ENCODE results near the gene ARID5A. TPM values are rescaled to one million over a fixed set of nuclear protein-coding genes. Genes with fewer than 3 reads are reported as not detected.

ARID5A gene
- total RNA-seq (10 to 100 TPM; 12.5 to 33.5 TPM), polyA plus RNA-seq (10 to 100 TPM; 23.2 to 61.9 TPM)
- long read RNA-seq, donor 1, partial matches to known transcripts = 0 of 3 reads
- long read RNA-seq, donor 1, other reads (novel, unspliced or antisense) = 0 of 3 reads
- long read RNA-seq, donor 2, partial matches to known transcripts = 0 of 1 reads
- long read RNA-seq, donor 2, other reads (novel, unspliced or antisense) = 0 of 1 reads
- long read RNA-seq, donor 3 = 0 reads
- long read RNA-seq, donor 4, partial matches to known transcripts = 0 of 4 reads
- long read RNA-seq, donor 4, other reads (novel, unspliced or antisense) = 0 of 4 reads
- long read RNA-seq, donor 5, partial matches to known transcripts = 0 of 2 reads
- long read RNA-seq, donor 5, other reads (novel, unspliced or antisense) = 0 of 2 reads

DNA sequence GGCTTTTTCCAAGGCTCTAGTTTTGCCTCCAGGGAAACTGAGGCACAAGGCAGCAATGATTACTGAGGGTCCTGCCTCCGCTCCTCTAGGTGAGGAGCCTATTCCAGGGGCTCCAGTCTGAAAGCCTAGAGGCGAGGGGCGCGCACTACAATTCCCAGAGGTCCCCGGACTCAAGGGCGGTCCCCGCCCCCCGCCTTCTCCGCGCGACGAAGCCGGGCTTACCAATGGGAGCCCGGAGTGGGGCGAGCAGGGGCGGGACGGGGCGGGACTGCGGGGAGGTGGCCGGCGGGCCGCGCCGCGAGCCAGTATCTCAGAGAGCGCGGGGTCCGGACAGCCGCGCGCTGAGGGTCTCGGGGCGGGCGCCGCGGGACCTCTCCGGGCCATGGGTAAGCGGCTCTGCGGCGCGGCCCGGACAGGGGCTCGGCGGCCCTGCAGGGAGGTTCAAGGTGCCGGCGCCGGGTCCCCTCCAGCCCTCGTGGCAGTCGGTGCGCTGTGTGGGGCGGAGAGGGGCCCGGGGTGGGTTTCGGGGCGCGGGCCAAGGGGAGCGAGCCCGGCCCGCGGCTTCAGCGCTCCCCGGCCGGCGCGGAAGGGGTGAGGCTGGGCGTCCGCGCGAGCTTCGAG, at the start of gene ARID5A:
TSS of gene ARID5A (plus strand) at position 308 of the 621 bp plus-strand sequence. CDS start at position 383, 75 bp downstream.
- H3K36me3 ChIP-seq (ENCODE audit: control insufficient read depth in 4 of 4, insufficient read depth in 4 of 4, low read length in 4 of 4) = peaks cover 0 to 1% (median 0%) of the 10 kb centered on the region in 4 donors
- DNase-seq (peak; percentile 93 to 96 (median 94)), ATAC-seq (ENCODE audit: insufficient read depth, low FRiP score) (peak; percentile 86)
- peak within 1 kb of the TSS; percentile 94 for H3K27ac ChIP-seq (ENCODE audit: low read depth in 1 of 2, low read length in 1 of 2)
- peak within 1 kb of the TSS in 1 of 2 donors; percentile 60 for H3K9ac ChIP-seq (ENCODE audit: insufficient read depth in 1 of 2, low read length in 2 of 2)
- peaks cover 17 to 52% (median 20%) of the 10 kb centered on the region in 5 donors for H3K4me1 ChIP-seq (ENCODE audit: control insufficient read depth in 5 of 5, insufficient read depth in 5 of 5, low read length in 5 of 5)
- H3K4me3 ChIP-seq = peak within 1 kb of the TSS; percentile 73
- TF ChIP-seq, protein P1, sequence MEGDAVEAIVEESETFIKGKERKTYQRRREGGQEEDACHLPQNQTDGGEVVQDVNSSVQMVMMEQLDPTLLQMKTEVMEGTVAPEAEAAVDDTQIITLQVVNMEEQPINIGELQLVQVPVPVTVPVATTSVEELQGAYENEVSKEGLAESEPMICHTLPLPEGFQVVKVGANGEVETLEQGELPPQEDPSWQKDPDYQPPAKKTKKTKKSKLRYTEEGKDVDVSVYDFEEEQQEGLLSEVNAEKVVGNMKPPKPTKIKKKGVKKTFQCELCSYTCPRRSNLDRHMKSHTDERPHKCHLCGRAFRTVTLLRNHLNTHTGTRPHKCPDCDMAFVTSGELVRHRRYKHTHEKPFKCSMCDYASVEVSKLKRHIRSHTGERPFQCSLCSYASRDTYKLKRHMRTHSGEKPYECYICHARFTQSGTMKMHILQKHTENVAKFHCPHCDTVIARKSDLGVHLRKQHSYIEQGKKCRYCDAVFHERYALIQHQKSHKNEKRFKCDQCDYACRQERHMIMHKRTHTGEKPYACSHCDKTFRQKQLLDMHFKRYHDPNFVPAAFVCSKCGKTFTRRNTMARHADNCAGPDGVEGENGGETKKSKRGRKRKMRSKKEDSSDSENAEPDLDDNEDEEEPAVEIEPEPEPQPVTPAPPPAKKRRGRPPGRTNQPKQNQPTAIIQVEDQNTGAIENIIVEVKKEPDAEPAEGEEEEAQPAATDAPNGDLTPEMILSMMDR (IDR thresholded peaks at IDR 0.05; ENCODE audit: control extremely low read depth, extremely low read depth) = no peak
- no peaks in the 10 kb centered on the region for H3K9me3 ChIP-seq (ENCODE audit: control insufficient read depth in 4 of 4, insufficient read depth in 3 of 4, low read length in 3 of 4)
- 1 to 3% methylated on average over 40 to 69 of the region's 69 CpGs for WGBS, 2 donors
- H3K27me3 ChIP-seq (ENCODE audit: control insufficient read depth in 3 of 3, insufficient read depth in 3 of 3, low read length in 2 of 3) = no peaks in the 10 kb centered on the region

GRCh38 chr2:96489261-96489660, 47.3 kb upstream of the ARID5A start:
- Histone ChIP-seq H3K27ac (ENCODE audit: low read depth in 1 of 2, low read length in 1 of 2) (no peak overlapping the region), H3K4me1 (ENCODE audit: control insufficient read depth in 5 of 5, insufficient read depth in 5 of 5, low read length in 5 of 5) (peaks cover 0 to 7% (median 0%) of the 10 kb centered on the region in 5 donors), H3K4me3 (no peak overlapping the region), H3K36me3 (ENCODE audit: control insufficient read depth in 4 of 4, insufficient read depth in 4 of 4, low read length in 4 of 4) (no peaks in the 10 kb centered on the region), H3K27me3 (ENCODE audit: control insufficient read depth in 3 of 3, insufficient read depth in 3 of 3, low read length in 2 of 3) (peaks cover 0 to 2% (median 0%) of the 10 kb centered on the region in 3 donors), H3K9ac (ENCODE audit: insufficient read depth in 1 of 2, low read length in 2 of 2) (no peak overlapping the region), H3K9me3 (ENCODE audit: control insufficient read depth in 4 of 4, insufficient read depth in 3 of 4, low read length in 3 of 4) (no peaks in the 10 kb centered on the region)
- TF ChIP-seq, protein P1 (IDR thresholded peaks at IDR 0.05; ENCODE audit: control extremely low read depth, extremely low read depth) = no peak
- DNase-seq (no peak), ATAC-seq (ENCODE audit: insufficient read depth, low FRiP score) (no peak)
- WGBS, 2 donors = 91% methylated on average over 3 of the region's 3 CpGs

DNA sequence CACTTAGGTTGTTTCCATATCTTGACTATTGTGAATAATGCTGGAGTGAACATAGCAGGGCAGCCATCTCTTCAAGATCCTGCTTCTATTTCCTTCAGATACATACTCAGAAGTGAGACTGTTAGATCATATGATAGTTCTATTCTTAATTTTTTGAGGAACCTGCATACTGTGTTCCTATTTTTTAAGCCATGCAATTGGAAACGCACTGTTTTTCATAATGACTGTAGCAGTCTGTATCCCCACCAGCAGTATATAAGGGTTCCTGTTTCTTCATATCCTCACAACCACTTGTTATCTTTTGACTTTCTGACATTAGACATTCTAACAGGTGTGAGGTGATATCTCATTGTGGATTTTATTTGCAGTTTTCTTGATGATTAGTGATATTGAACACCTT, 46.9 kb upstream of the ARID5A start:
- H3K36me3 ChIP-seq (ENCODE audit: control insufficient read depth in 4 of 4, insufficient read depth in 4 of 4, low read length in 4 of 4) = no peaks in the 10 kb centered on the region
- no peak for DNase-seq

More for the DNA sequence above, 46.9 kb upstream of the ARID5A start:
- H3K4me1 ChIP-seq (ENCODE audit: control insufficient read depth in 5 of 5, insufficient read depth in 5 of 5, low read length in 5 of 5) = peaks cover 0 to 7% (median 0%) of the 10 kb centered on the region in 5 donors
- H3K27ac ChIP-seq (ENCODE audit: low read depth in 1 of 2, low read length in 1 of 2) = no peak overlapping the region
- H3K27me3 ChIP-seq (ENCODE audit: control insufficient read depth in 3 of 3, insufficient read depth in 3 of 3, low read length in 2 of 3) = peaks cover 0 to 2% (median 0%) of the 10 kb centered on the region in 3 donors
- WGBS, 2 donors = 32 to 66% methylated on average over 1 of the region's 1 CpG
- H3K9ac ChIP-seq (ENCODE audit: insufficient read depth in 1 of 2, low read length in 2 of 2) = no peak overlapping the region
- ATAC-seq (ENCODE audit: insufficient read depth, low FRiP score) = no peak
- no peak overlapping the region for H3K4me3 ChIP-seq
- TF ChIP-seq, protein P1 (IDR thresholded peaks at IDR 0.05; ENCODE audit: control extremely low read depth, extremely low read depth) = no peak
- peaks cover 0 to 2% (median 0%) of the 10 kb centered on the region in 4 donors for H3K9me3 ChIP-seq (ENCODE audit: control insufficient read depth in 4 of 4, insufficient read depth in 3 of 4, low read length in 3 of 4)
